Ovary (tissue), 9 donors: Measurements from ENCODE around the gene ATP2C2. TPM values are rescaled to one million over a fixed set of nuclear protein-coding genes. Genes with fewer than 3 reads are reported as not detected.

Experiments used
- DNase-seq, 5 donors: peaks; one replicate each; pipeline ENCODE4 v3.0.0-alpha.2; 2019 to 2020
- H3K27ac ChIP-seq, 2 donors: fragments of 200-600 bp; one replicate each; pipeline versions ENCODE4 v1.5.1 to v1.8.0; 2019 to 2022
- H3K27me3 ChIP-seq: fragments of 200-600 bp; one replicate; pipeline ENCODE4 v1.8.0; 2022
- H3K36me3 ChIP-seq: fragments of 200-600 bp; sonication (generic); one replicate; pipeline ENCODE4 v1.5.1; 2019
- H3K4me1 ChIP-seq: one replicate; pipeline ENCODE4 v1.8.1; 2013; ENCODE audit warnings: mild to moderate bottlenecking, moderate library complexity; ENCODE audit not compliant: insufficient read depth
- H3K4me3 ChIP-seq: fragments of 200-600 bp; sonication (generic); one replicate; pipeline ENCODE4 v1.5.1; 2017
- H3K9me3 ChIP-seq, 2 donors: fragments of 200-600 bp in 1 of 2; sonication (generic) in 1 of 2; one replicate each; pipeline versions ENCODE4 v1.5.1 to v1.8.1; 2013 to 2019; ENCODE audit warnings: mild to moderate bottlenecking in 1 of 2, moderate library complexity in 1 of 2
- EP300 ChIP-seq: sonication (generic); formaldehyde crosslinking; IDR thresholded peaks from one replicate; pipeline ENCODE4 v1.6.1; 2017; ENCODE audit warnings: antibody characterized with exemption
- POLR2A ChIP-seq: fragments of 450-650 bp; IDR thresholded peaks from one replicate; pipeline ENCODE4 v1.6.1; 2017; ENCODE audit warnings: antibody characterized with exemption, mild to moderate bottlenecking, moderate library complexity
- WGBS, 3 donors: extraction: QIAGEN DNeasy Blood & Tissue Kit in 1 of 3; methylation state at CpG; one replicate each; pipeline versions ENCODE4 v1.1.5 to v1.1.7; 2013 to 2017; 5-methylcytosine and 5-hydroxymethylcytosine counted together
- intact Hi-C, 4 donors: fragments of 100-400 bp; cut with DNase I; formaldehyde crosslinking; loops; one replicate each; pipeline versions ENCODE4 v1.11.0 to v1.15.1; 2022 to 2023
- polyA plus RNA-seq, 2 donors: library from polyadenylated mRNA; stranded (reverse); fragments of 200-250 nt in 1 of 2; fragments of 350-450 nt in 1 of 2; fragmentation: Illumina TruSeq in 1 of 2; extraction: RNeasy Lipid Tissue Mini Kit (QIAGEN cat#74804) in 1 of 2; gene quantifications; one replicate each; pipeline ENCODE4 v1.2.3, GENCODE V29; 2013 to 2014
- total RNA-seq, 7 donors: library from RNA; depleted of rRNA in 2 of 7; stranded (reverse); fragments of >200 nt in 2 of 7; fragmentation: NEBNext Ultra II Directional in 3 of 7; extraction: Animal tissue kit (Norgen Biotek cat#: 25700) in 3 of 7; gene quantifications; one replicate each; pipeline versions ENCODE4 v1.1.0 to v1.2.4, GENCODE V29; 2016 to 2023
- TF ChIP-seq, protein P1 (sequence below), 3 donors: fragments of 450-650 bp in 2 of 3; fragments of 200-600 bp in 1 of 3; IDR thresholded peaks; one replicate each; pipeline versions ENCODE4 v1.5.1 to v1.8.0; 2016 to 2022; ENCODE audit warnings: antibody characterized with exemption in 3 of 3, mild to moderate bottlenecking in 1 of 3
- donor health status: DM: no; HTN: no; CAD: no; lungs with moderate emphysema.
- donor health status: DM: no; HTN: no; CAD: no.
- donor health status: Bipolar disorder and iron deficiency.
- donor health status: DM: yes; HTN: yes; CAD: no.
- donor health status: DM: no; HTN: no; CAD: no.
- donor health status: DM: yes; HTN: yes; CAD: no.

Gene ATP2C2
- total and polyA plus RNA-seq, 9 donors: 0.10 to 8.5 (median 1.3) TPM; not detected in 3

DNA sequence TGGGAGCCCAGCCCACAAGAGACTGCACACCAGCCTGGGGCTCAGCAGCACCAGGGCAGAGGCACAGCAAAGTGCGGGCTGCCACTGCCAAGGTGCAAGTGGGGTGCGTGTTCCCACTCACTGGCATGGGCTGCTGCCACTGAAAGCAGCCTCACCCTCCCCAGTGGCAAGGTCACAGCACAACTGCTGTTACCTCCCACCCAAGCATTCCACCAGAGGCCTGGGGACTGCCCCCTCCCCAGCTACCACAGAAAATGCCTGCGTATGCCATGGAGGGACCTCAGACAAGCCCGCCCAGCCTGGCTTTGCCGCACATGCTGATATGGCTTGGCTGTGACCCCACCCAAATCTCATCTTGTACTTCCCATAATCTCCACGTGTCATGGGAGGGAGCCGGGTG is 103.0 kb downstream of the ATP2C2 start:
- H3K9me3 ChIP-seq: peaks cover 0 to 3% of the 10 kb centered on the region in 2 donors
- H3K36me3 ChIP-seq: no peaks in the 10 kb centered on the region
- intact Hi-C loops: no loop called here
- 89 to 95% (median 94%) methylated on average over 7 of the region's 7 CpGs for WGBS, 3 donors
- no peak overlapping the region for H3K27ac ChIP-seq
- H3K4me1 ChIP-seq: no peaks in the 10 kb centered on the region
- no peaks in the 10 kb centered on the region for H3K27me3 ChIP-seq
- peak in 1 of 5 donors; percentile 20 for DNase-seq
- TF ChIP-seq EP300 (no peak), POLR2A (no peak)
- TF ChIP-seq, protein P1, sequence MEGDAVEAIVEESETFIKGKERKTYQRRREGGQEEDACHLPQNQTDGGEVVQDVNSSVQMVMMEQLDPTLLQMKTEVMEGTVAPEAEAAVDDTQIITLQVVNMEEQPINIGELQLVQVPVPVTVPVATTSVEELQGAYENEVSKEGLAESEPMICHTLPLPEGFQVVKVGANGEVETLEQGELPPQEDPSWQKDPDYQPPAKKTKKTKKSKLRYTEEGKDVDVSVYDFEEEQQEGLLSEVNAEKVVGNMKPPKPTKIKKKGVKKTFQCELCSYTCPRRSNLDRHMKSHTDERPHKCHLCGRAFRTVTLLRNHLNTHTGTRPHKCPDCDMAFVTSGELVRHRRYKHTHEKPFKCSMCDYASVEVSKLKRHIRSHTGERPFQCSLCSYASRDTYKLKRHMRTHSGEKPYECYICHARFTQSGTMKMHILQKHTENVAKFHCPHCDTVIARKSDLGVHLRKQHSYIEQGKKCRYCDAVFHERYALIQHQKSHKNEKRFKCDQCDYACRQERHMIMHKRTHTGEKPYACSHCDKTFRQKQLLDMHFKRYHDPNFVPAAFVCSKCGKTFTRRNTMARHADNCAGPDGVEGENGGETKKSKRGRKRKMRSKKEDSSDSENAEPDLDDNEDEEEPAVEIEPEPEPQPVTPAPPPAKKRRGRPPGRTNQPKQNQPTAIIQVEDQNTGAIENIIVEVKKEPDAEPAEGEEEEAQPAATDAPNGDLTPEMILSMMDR (IDR thresholded peaks at IDR 0.05): no peak
- H3K4me3 ChIP-seq: no peak overlapping the region

DNA sequence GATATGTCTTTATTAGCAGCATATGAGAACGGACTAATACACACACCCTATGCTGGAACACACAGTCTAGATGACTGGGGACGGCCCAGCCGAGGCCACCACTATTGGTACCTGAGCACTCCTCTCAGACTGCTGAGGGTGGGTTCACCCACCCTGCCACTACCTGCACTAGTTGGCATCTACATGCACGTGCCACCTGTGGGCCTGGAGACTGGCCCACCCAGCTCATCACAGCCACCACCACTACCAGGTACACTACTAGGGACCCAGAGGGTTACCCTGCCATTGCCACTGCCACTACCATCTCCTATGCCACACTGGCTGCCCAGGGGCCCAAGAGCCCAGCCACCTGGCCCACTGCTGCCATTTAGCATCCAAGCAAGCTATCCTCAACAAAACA is 103.6 kb downstream of the ATP2C2 start:
- Histone ChIP-seq H3K4me1 (no peaks in the 10 kb centered on the region), H3K9me3 (peaks cover 0 to 3% of the 10 kb centered on the region in 2 donors), H3K27me3 (no peaks in the 10 kb centered on the region), H3K4me3 (no peak overlapping the region), H3K36me3 (no peaks in the 10 kb centered on the region), H3K27ac (no peak overlapping the region)
- peak in 1 of 5 donors; percentile 14 for DNase-seq
- no peak for TF ChIP-seq POLR2A
- no peak for TF ChIP-seq EP300
- WGBS, 3 donors: 86 to 98% (median 97%) methylated on average over 4 of the region's 4 CpGs
- intact Hi-C loops: no loop called here

DNA sequence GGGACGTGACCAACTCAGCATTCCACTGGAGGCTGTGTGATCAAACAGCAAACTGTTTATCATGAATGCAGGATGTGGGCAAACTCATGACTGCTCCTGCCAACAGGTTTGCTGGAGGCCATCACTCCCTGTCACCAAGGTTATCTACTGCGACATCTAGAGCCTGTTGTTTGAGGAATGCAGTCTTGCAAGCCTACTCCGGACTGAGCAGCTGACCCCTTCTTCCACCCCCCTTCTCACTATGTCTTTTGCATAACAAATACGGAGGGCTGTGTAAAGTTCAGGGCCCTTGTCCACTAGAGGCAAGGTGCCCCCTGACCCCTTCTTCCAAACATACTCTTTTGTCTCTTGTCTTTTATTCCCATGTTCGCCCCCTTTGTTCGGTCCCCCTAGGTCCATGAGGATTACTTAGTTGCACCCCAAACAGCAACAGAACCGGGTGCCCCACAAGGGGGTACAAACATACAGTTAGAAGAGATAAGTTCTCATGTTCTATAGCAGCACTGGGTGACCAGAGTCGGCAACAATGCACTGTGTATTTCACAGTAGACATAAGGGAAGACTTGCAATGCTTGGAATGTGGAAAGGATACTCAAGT is 107.4 kb downstream of the ATP2C2 start:
- intact Hi-C loops: no loop called here
- Histone ChIP-seq H3K4me3 (no peak overlapping the region), H3K36me3 (no peaks in the 10 kb centered on the region), H3K9me3 (no peaks in the 10 kb centered on the region), H3K4me1 (no peaks in the 10 kb centered on the region), H3K27ac (no peak overlapping the region), H3K27me3 (no peaks in the 10 kb centered on the region)
- peak in 1 of 5 donors; percentile 10 for DNase-seq
- no peak for TF ChIP-seq EP300
- TF ChIP-seq, protein P1 (IDR thresholded peaks at IDR 0.05): no peak
- TF ChIP-seq POLR2A: no peak
- 78 to 88% (median 84%) methylated on average over 8 of the region's 8 CpGs for WGBS, 3 donors

DNA sequence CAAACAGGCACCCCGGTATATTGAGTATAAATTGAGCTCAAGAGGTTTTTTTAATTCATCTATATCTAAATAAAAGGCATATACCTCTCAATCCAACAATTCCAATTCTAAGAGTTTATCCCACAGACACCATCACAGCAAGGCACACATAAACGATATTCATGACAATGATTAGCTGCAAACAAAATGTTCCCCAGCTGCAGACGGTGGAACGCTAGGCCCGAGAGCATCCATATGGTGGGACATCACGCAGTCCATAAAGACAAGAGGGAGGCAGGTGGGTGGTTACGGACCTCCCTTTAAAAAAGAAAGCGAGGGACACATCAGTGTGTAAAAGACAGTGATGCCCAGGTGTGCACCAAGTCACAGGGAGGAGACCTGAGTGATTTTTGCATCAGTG is 108.1 kb downstream of the ATP2C2 start:
- Histone ChIP-seq H3K9me3 (no peaks in the 10 kb centered on the region), H3K4me3 (no peak overlapping the region), H3K27ac (no peak overlapping the region), H3K4me1 (no peaks in the 10 kb centered on the region), H3K36me3 (no peaks in the 10 kb centered on the region), H3K27me3 (no peaks in the 10 kb centered on the region)
- peak in 1 of 5 donors; percentile 6 for DNase-seq
- TF ChIP-seq EP300 (no peak), POLR2A (no peak)
- TF ChIP-seq, protein P1 (IDR thresholded peaks at IDR 0.05): no peak
- WGBS, 3 donors: 86 to 91% (median 91%) methylated on average over 8 of the region's 8 CpGs
- intact Hi-C loops: no loop called here

DNA sequence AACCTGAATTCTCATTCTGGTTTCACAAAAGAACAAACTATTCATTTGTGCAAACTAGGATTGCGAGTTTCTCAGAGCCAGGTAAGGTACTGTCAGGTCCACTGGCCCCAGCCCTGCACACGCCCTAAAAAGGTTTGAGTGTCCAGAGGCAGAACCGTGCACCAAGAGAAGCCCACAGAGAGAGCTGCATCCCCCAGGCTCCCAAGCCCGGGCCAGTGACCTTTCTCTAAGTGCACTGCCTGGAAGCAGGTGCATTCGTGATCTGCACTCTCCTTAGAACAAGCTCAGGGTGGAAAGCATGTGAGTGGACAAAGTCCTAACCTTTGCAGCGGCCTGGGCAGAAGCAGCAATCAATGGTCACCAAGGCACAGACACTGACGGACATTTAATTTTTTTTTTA is 109.3 kb downstream of the ATP2C2 start:
- no peak overlapping the region for H3K4me3 ChIP-seq
- no peaks in the 10 kb centered on the region for H3K9me3 ChIP-seq
- H3K4me1 ChIP-seq: no peaks in the 10 kb centered on the region
- peak in 1 of 5 donors; percentile 9 for DNase-seq
- intact Hi-C loops: no loop called here
- H3K36me3 ChIP-seq: no peaks in the 10 kb centered on the region
- TF ChIP-seq EP300 (no peak), POLR2A (no peak)
- TF ChIP-seq, protein P1 (IDR thresholded peaks at IDR 0.05): no peak
- no peaks in the 10 kb centered on the region for H3K27me3 ChIP-seq
- 76 to 87% (median 77%) methylated on average over 7 of the region's 7 CpGs for WGBS, 3 donors
- no peak overlapping the region for H3K27ac ChIP-seq
